ENCODE data around the gene NFATC4.

Gene NFATC4

DNA sequence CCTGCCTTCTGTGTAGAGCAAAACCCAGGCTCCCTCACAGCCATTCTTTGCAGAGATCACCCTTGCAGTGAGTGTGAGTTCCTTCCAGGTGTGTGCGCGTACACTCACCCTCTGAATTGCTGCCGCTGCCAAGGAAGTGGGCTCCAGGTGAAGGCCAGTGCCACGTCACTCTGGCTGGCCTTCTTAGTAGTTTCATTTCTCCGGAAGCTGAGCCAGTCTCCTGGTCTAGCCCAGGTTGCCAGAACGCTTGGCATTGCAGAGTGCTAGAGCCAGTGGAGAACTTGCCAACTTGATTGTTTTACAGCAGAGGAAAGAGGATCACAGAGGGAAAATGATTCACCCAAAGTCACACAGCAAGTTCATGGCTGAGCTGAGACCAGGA, 50.5 kb downstream of the NFATC4 start:
- peaks cover 3% of the 10 kb centered on the region for H3K27me3 ChIP-seq (ENCODE audit: control insufficient read depth, insufficient read depth, low read length, poor library complexity, severe bottlenecking)
- no peaks in the 10 kb centered on the region for H3K4me1 ChIP-seq (ENCODE audit: control insufficient read depth, insufficient read depth, low read length)
- H3K36me3 ChIP-seq (ENCODE audit: control insufficient read depth, insufficient read depth, low read length) = peaks cover 8% of the 10 kb centered on the region
- no peaks in the 10 kb centered on the region for H3K9me3 ChIP-seq (ENCODE audit: control insufficient read depth, low read length)
- H3K27ac ChIP-seq (ENCODE audit: insufficient read depth, low read depth, low read length, poor library complexity, severe bottlenecking) = no peak overlapping the region
- 93 to 94% methylated on average over 6 of the region's 6 CpGs for WGBS, 2 experiments
- no peak overlapping the region for H3K4me3 ChIP-seq (ENCODE audit: insufficient read depth, low read depth, low read length)

GRCh38 chr14:24422261-24422660, 54.3 kb downstream of the NFATC4 start:
- WGBS, 2 experiments = 85 to 95% methylated on average over 4 of the region's 4 CpGs
- Histone ChIP-seq H3K27me3 (ENCODE audit: control insufficient read depth, insufficient read depth, low read length, poor library complexity, severe bottlenecking) (peaks cover 3% of the 10 kb centered on the region), H3K4me1 (ENCODE audit: control insufficient read depth, insufficient read depth, low read length) (no peaks in the 10 kb centered on the region)

GRCh38 chr14:24422694-24423601, 55.0 kb downstream of the NFATC4 start:
- Histone ChIP-seq H3K27me3 (ENCODE audit: control insufficient read depth, insufficient read depth, low read length, poor library complexity, severe bottlenecking) (peaks cover 3% of the 10 kb centered on the region), H3K36me3 (ENCODE audit: control insufficient read depth, insufficient read depth, low read length) (no peaks in the 10 kb centered on the region), H3K9me3 (ENCODE audit: control insufficient read depth, low read length) (no peaks in the 10 kb centered on the region), H3K4me1 (ENCODE audit: control insufficient read depth, insufficient read depth, low read length) (no peaks in the 10 kb centered on the region), H3K27ac (ENCODE audit: insufficient read depth, low read depth, low read length, poor library complexity, severe bottlenecking) (no peak overlapping the region), H3K4me3 (ENCODE audit: insufficient read depth, low read depth, low read length) (no peak overlapping the region)
- WGBS, 2 experiments = 91% methylated on average over 11 to 12 of the region's 12 CpGs

More at GRCh38 chr14:24422261-24422660, 54.3 kb downstream of the NFATC4 start:
- H3K27ac ChIP-seq (ENCODE audit: insufficient read depth, low read depth, low read length, poor library complexity, severe bottlenecking) = no peak overlapping the region
- no peak overlapping the region for H3K4me3 ChIP-seq (ENCODE audit: insufficient read depth, low read depth, low read length)
- no peaks in the 10 kb centered on the region for H3K9me3 ChIP-seq (ENCODE audit: control insufficient read depth, low read length)
- no peaks in the 10 kb centered on the region for H3K36me3 ChIP-seq (ENCODE audit: control insufficient read depth, insufficient read depth, low read length)

DNA sequence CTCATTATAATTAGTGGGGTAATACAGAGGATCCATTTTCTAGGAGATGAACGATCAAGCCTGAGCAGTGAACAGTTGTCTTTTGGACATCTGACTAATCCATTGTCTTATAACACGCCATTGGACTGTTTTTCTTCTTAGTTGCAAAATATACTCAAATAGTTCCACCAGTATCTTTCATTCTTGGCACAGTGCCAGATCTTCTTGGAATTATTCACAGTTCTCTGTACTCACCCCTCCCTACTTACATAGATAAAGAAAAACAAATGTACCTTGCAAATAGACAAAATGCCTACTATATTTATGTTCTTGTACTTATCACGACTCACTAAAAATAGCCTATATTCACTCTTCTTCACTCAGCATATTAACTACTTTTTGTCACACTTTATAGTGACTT, 57.7 kb downstream of the NFATC4 start:
- H3K4me3 ChIP-seq (ENCODE audit: insufficient read depth, low read depth, low read length) = no peak overlapping the region
- H3K4me1 ChIP-seq (ENCODE audit: control insufficient read depth, insufficient read depth, low read length) = no peaks in the 10 kb centered on the region
- no peaks in the 10 kb centered on the region for H3K36me3 ChIP-seq (ENCODE audit: control insufficient read depth, insufficient read depth, low read length)
- 80 to 91% methylated on average over 3 of the region's 3 CpGs for WGBS, 2 experiments
- H3K9me3 ChIP-seq (ENCODE audit: control insufficient read depth, low read length) = no peaks in the 10 kb centered on the region
- no peak overlapping the region for H3K27ac ChIP-seq (ENCODE audit: insufficient read depth, low read depth, low read length, poor library complexity, severe bottlenecking)
- peaks cover 15% of the 10 kb centered on the region for H3K27me3 ChIP-seq (ENCODE audit: control insufficient read depth, insufficient read depth, low read length, poor library complexity, severe bottlenecking)

DNA sequence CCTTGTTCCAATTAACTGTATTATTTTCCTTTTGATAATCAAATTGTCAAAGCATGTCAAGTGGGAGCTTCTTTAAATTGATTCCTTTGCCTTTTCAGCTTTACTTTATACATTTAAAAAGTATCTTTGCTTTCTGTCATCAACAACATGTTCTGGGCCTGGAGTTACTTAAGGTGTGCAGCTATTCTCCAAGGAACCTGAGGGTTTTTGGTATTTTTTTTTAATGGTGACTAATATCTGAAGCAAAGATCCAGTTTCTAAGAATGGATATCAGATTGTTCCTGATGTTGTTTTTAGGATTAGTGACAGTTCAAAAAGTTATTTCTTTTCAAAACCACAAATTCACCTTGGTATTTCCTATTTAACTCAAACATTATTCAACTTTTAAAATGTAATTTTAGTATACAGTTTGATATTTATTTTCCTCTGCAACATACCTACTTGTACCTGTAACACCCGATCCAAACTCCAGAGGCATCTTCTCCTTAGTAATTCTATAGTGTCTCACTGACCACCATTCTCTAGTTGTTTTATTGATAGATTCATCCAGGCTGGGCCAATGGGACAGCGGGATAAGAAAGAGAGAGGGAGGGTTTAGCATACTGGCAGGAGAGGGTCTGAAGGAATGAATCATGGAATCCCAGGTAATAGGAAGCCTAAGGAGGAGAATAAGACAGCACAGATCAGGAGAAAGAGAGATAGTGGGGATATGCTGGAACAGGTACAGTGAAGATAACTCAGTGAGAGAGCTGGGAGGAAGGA, 58.3 kb downstream of the NFATC4 start:
- H3K27me3 ChIP-seq (ENCODE audit: control insufficient read depth, insufficient read depth, low read length, poor library complexity, severe bottlenecking) = peaks cover 15% of the 10 kb centered on the region
- no peak overlapping the region for H3K27ac ChIP-seq (ENCODE audit: insufficient read depth, low read depth, low read length, poor library complexity, severe bottlenecking)
- H3K9me3 ChIP-seq (ENCODE audit: control insufficient read depth, low read length) = no peaks in the 10 kb centered on the region
- H3K4me3 ChIP-seq (ENCODE audit: insufficient read depth, low read depth, low read length) = no peak overlapping the region
- H3K4me1 ChIP-seq (ENCODE audit: control insufficient read depth, insufficient read depth, low read length) = no peaks in the 10 kb centered on the region
- H3K36me3 ChIP-seq (ENCODE audit: control insufficient read depth, insufficient read depth, low read length) = no peaks in the 10 kb centered on the region
- 84% methylated on average over 1 to 2 of the region's 2 CpGs for WGBS, 2 experiments

DNA sequence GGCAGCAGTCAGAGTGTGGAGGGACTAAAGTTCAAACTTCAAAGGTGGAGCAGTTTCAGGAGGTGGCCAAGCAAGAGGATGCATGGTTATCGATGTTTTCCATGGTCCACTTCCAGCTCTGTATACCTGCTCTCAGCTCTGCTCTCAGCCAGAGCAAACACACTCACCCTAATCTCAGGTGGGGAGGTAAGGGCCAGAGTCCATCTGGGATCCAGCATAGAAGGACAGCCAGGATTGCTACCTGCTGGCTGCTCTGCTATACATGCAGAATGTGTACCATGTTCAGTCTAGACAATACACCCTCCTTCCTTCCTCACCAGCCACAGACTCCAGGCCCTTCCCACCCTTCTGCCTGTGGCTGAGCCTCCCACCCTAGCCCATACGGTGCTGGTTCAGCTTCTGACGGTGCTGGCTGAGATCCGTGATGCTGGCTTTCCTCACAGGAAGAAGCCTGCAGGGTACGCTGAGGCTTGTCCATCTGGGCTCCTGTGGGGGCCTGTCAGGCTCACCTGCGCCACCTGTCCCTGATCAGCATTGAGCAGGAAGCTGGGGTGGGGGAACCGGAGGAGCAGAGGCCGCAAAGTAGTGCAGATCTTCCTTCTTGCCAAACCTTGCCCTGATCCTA, 59.0 kb downstream of the NFATC4 start:
- no peaks in the 10 kb centered on the region for H3K36me3 ChIP-seq (ENCODE audit: control insufficient read depth, insufficient read depth, low read length)
- H3K4me3 ChIP-seq (ENCODE audit: insufficient read depth, low read depth, low read length) = no peak overlapping the region
- H3K4me1 ChIP-seq (ENCODE audit: control insufficient read depth, insufficient read depth, low read length) = no peaks in the 10 kb centered on the region
- no peaks in the 10 kb centered on the region for H3K9me3 ChIP-seq (ENCODE audit: control insufficient read depth, low read length)
- H3K27ac ChIP-seq (ENCODE audit: insufficient read depth, low read depth, low read length, poor library complexity, severe bottlenecking) = no peak overlapping the region
- WGBS, 2 experiments = 76 to 78% methylated on average over 8 of the region's 8 CpGs
- peaks cover 15% of the 10 kb centered on the region for H3K27me3 ChIP-seq (ENCODE audit: control insufficient read depth, insufficient read depth, low read length, poor library complexity, severe bottlenecking)

- H3K36me3 ChIP-seq (ENCODE audit: control insufficient read depth, insufficient read depth, low read length) = no peaks in the 10 kb centered on the region
These were observed 59.8 kb downstream of the NFATC4 start for GRCh38 chr14:24427537-24428508.

DNA sequence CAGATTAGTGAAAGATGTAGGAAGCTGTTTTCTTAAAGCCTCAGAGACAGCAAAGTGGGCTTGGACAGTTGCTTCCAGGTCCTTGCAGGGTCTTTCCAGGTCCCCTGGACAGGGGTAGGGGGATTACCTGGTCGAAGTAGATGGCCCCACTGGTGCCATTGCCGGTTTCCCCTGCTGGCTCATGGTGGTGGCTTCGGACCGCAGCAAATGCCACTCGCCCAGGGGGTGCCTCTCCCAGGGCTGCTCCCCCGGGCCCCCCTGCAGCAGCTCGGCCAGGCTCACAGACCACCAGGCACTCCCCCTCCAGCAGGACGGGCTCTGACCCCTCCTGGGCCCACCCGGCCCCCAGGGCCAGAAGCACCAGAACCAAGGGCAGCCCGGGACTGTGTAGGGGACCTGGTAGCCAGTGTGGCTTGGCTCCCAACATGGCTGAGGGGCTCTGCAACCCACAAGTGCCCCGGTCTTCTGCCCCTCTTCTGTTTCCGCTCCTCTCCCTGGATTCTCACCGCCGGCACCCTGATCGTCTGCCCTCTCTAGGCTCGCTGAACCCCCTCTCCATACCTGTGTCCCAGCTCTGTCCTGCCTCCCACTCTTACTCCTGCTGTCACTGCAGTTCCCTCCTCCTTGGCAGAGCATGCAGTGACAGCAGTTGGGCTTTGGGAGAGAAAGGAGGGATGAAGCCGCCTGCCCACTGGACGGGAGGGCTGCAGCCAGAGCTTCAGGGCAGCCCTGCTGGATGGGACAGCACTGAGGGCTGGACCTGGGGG, 60.8 kb downstream of the NFATC4 start:
- Histone ChIP-seq H3K4me1 (ENCODE audit: control insufficient read depth, insufficient read depth, low read length) (no peaks in the 10 kb centered on the region), H3K36me3 (ENCODE audit: control insufficient read depth, insufficient read depth, low read length) (no peaks in the 10 kb centered on the region), H3K9me3 (ENCODE audit: control insufficient read depth, low read length) (no peaks in the 10 kb centered on the region), H3K4me3 (ENCODE audit: insufficient read depth, low read depth, low read length) (no peak overlapping the region), H3K27ac (ENCODE audit: insufficient read depth, low read depth, low read length, poor library complexity, severe bottlenecking) (no peak overlapping the region), H3K27me3 (ENCODE audit: control insufficient read depth, insufficient read depth, low read length, poor library complexity, severe bottlenecking) (peaks cover 12% of the 10 kb centered on the region)
- WGBS, 2 experiments = 86% methylated on average over 18 of the region's 18 CpGs

More at GRCh38 chr14:24427537-24428508, 59.8 kb downstream of the NFATC4 start:
- no peak overlapping the region for H3K4me3 ChIP-seq (ENCODE audit: insufficient read depth, low read depth, low read length)
- peaks cover 12% of the 10 kb centered on the region for H3K27me3 ChIP-seq (ENCODE audit: control insufficient read depth, insufficient read depth, low read length, poor library complexity, severe bottlenecking)
- WGBS, 2 experiments = 92 to 94% methylated on average over 18 of the region's 18 CpGs
- no peak overlapping the region for H3K27ac ChIP-seq (ENCODE audit: insufficient read depth, low read depth, low read length, poor library complexity, severe bottlenecking)
- no peaks in the 10 kb centered on the region for H3K9me3 ChIP-seq (ENCODE audit: control insufficient read depth, low read length)
- H3K4me1 ChIP-seq (ENCODE audit: control insufficient read depth, insufficient read depth, low read length) = no peaks in the 10 kb centered on the region
